ENCODE results near the gene RTF2.
A peak's percentile ranks its signal among the peaks of the same experiment; 100 is the strongest.

RTF2 gene

GRCh38 chr20:56468316-56469076, at the start of gene RTF2:
TSS of gene RTF2 (plus strand) at chr20:56468627. CDS start at chr20:56468698, 71 bp downstream.
- peak; percentile 69 for DNase-seq (ENCODE audit: low read depth, low spot score)

GRCh38 chr20:56420028-56420427, 48.4 kb upstream of the RTF2 start:
- DNase-seq (ENCODE audit: low read depth, low spot score) = no peak

- DNase-seq (ENCODE audit: low read depth, low spot score) = no peak
These were observed 47.3 kb upstream of the RTF2 start for GRCh38 chr20:56420940-56421688.

GRCh38 chr20:56422076-56422823, 46.2 kb upstream of the RTF2 start:
- DNase-seq (ENCODE audit: low read depth, low spot score) = no peak

- peak; percentile 74 for DNase-seq (ENCODE audit: low read depth, low spot score)
These were observed 45.6 kb upstream of the RTF2 start for GRCh38 chr20:56422824-56423189.

- DNase-seq (ENCODE audit: low read depth, low spot score) = no peak
These were observed 45.2 kb upstream of the RTF2 start for GRCh38 chr20:56423211-56423610.

DNA sequence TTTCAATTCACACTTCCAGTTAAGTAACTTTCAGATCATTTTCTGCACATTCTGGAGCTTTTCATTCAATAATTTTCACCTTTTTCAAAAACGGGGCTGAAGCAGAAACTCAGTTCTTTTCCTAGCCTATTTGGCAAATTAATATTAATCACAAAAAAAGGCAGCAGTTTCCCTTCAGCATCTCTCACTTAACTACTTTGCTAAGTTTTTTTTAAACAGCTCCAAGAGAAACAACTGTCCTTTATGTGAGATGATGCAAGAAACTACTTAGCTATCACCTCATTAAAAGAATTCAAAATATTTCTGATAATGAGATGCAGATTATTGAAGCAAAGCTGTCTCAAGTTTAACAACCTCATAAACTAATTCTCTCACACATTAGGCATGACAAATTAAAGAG, 44.5 kb upstream of the RTF2 start:
- DNase-seq (ENCODE audit: low read depth, low spot score) = no peak

- no peak for DNase-seq (ENCODE audit: low read depth, low spot score)
These were observed 43.5 kb upstream of the RTF2 start for GRCh38 chr20:56424931-56425330.

- DNase-seq (ENCODE audit: low read depth, low spot score) = no peak
These were observed 42.4 kb upstream of the RTF2 start for GRCh38 chr20:56426026-56426425.

GRCh38 chr20:56426926-56427325, 41.5 kb upstream of the RTF2 start:
- no peak for DNase-seq (ENCODE audit: low read depth, low spot score)

DNA sequence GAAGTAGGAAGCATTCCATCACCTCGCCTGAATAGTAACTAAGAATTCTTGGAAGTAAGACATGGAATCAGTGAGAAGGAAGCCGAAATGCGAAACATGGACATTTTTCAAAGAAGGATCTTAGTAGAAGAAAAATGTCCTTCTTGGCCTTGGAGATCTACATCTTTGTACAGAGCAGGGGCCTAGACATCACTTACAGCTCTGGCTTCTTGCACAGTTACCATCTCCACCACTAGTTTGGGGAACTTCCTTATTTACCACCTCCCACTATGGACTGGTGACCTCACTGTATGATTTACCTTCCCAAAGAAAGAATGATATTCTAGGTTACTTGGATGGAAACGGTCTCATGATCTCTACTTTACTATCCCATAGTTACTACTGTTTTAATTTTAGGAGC, 40.6 kb upstream of the RTF2 start:
- DNase-seq (ENCODE audit: low read depth, low spot score) = no peak

DNA sequence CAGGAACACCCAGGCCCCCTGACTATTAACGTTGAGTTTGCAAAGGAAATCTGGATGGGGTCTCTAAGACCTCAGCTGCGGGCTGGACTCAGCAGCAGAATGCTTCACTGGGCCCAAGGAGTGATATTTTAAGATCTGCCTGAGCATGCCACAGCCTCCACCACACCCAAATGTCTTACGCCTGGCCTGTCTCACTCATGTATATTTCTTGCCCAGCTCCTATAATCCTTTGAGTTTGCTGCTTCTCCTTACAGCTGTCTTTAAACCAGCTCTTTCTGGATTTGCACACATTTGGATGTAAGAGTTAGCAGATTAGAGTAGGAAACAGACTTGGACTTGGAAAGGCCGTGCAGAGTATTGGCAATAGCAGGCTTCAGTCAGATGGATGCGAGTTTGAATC, 40.0 kb upstream of the RTF2 start:
- DNase-seq (ENCODE audit: low read depth, low spot score) = no peak

DNA sequence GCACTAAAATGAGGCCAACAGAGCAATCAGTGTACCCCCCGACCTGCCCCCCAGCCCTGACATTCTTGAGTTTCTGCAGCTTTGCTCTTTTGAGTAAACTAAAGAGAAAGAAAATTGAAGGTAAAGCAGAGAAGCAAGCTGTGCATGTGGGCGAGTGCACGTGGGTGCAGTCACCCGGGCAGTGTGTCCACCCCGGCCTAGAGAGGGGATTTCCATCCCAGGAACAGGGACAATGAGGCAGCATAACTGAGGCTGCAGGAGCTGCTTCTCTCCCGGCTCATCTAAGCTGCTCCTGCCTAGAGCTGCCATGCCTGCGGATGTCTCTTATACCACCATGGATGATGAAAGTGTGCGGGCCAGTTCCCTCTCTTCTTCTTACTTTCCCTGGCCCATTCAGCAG, 39.5 kb upstream of the RTF2 start:
- DNase-seq (ENCODE audit: low read depth, low spot score) = no peak

DNA sequence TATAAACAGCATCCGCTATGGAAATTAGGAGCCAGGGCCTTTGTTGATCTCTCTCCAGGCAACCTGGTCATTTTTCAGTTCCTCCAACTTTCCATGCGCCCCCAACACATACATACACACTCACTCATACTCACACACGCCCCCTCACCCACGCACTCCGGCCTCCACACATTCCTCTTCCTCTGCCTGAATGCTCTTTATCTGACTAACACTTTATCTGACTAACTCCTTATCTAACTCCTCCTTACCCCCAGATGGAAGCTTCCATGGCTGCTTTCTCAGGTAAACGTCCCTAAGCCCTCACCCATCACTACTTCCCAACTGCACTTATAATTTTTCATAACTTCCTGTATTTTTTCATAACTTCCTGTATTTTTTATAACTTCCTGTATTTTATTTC, 38.9 kb upstream of the RTF2 start:
- no peak for DNase-seq (ENCODE audit: low read depth, low spot score)

DNA sequence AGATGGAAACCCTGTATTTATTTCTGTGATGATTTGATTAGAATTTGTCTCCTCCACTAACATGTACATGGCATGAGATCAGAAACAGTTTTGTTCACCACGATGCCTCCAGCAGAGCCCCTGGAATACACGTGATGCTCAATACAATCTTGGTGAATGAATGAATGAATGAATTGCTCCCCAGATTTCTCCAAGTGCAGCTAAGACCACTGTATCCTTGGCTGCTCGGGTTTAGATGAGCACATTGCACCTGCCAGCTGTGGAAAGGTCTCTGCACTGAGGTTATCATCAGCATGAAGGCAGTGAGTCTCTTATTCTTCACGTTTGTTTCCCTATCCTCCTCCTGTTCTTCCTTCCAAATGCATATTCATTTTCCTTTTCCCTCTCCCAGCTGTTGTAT, 38.5 kb upstream of the RTF2 start:
- DNase-seq (ENCODE audit: low read depth, low spot score) = no peak

DNA sequence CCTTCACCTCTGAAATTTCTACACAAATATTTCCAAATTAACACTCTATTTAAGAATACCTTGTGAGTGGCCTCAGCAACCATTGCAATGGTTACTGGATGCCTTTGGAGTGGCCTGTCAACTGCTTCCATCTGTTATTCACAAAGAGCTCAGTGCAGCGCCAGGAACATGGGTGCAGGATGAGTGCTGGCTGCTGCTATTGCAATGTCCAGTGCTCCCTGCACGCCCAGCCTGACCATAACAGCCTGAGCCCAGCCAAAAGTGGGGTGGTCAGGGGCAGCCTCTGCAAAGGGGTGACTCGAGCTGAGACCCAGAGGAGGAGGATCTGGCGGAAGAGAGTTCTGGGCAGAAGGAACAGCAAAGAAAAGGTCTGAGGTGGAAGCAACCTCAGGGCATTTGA, 38.0 kb upstream of the RTF2 start:
- no peak for DNase-seq (ENCODE audit: low read depth, low spot score)

DNA sequence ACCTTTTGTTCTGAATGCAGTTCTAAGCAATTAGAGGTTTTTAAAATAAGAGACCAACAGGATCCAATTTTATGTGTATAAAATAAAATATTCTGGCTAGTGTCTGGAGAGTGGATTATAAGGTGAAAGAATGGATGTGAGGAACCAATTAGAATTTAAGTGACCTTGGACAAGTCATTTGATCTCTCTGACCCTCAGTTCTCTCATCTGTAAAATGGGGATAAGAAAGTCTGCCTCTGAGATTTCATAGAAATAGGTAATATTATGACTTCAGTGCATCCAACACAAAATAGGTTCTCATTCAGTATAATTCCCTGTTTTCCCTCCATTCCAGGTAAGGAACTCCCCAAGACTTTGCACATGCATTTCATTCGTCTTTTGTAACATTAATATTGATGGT, 37.5 kb upstream of the RTF2 start:
- DNase-seq (ENCODE audit: low read depth, low spot score) = no peak

DNA sequence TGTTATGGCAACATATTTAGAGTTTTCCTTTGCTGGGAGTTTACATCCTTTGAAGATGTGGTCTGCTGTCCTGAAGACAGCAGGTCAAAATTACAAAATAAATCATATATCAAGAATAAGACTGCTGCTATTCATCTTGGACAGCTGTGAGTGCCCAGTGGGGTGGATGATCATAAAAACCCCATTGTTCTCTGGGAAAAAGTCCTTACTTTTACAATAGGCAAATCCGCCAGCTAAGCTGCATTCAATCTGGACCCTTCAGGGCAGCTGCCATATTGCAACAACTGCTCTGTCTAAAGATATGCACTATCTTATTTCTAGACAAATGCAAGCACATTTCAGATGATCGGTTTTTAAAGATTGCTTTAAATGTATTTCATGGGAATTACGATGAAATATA, 37.0 kb upstream of the RTF2 start:
- DNase-seq (ENCODE audit: low read depth, low spot score) = no peak

DNA sequence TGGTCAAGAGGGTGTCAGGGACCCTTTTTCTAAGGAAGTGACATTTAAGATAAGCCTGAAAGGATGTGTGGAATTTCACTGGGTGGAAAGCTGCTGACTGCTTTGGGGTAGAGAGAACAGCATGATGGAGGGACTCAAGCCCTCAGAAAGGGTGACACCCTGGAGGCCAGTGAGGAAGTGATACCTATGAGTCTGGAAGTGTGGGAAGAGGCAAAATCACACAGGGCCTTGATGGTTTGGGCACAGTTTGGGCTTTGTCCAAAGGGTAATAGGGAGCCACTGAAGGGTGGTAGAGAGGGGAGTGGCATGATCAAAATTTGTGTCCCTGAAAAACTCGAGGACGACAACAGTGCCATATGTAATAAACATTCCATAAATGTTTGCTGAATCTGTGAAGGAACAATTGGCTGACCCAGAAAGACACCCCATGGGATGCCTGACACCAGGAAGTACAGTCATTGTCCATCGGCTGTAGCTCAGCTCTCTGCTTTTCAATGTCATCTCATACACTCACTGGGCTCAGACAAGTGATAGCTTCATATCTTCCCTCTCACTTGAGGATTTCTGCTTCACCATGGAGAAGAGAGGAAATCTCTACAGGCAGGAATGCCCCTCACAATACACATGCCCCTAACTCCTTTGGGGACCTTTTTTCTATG, 35.1 kb upstream of the RTF2 start:
- DNase-seq (ENCODE audit: low read depth, low spot score) = no peak

- no peak for DNase-seq (ENCODE audit: low read depth, low spot score)
These were observed 34.6 kb upstream of the RTF2 start for GRCh38 chr20:56433880-56434255.

GRCh38 chr20:56437196-56437960, 31.0 kb upstream of the RTF2 start:
- DNase-seq (ENCODE audit: low read depth, low spot score) = no peak
